Mesothelial cell of epicardium (in vitro differentiated cells): Measurements from ENCODE around the gene TNS1. TPM values are rescaled to one million over a fixed set of nuclear protein-coding genes. Genes with fewer than 3 reads are reported as not detected.

Experiments used
- DNase-seq, 2 experiments: peaks; one replicate each; pipeline ENCODE4 v3.0.0; 2021; ENCODE audit warnings: low spot score in 2 of 2; ENCODE audit not compliant: unreplicated experiment in 2 of 2
- H3K27ac Mint-ChIP-seq: 2 replicates; pipeline ENCODE4 v1.8.0; 2021; ENCODE audit warnings: mixed read lengths
- H3K27me3 Mint-ChIP-seq: 2 replicates; pipeline ENCODE4 v1.8.0; 2021; ENCODE audit warnings: low read depth, mixed read lengths
- H3K36me3 Mint-ChIP-seq: 2 replicates; pipeline ENCODE4 v1.8.0; 2021; ENCODE audit warnings: mixed read lengths
- H3K4me1 Mint-ChIP-seq: 2 replicates; pipeline ENCODE4 v1.8.0; 2021; ENCODE audit warnings: mixed read lengths
- H3K4me3 Mint-ChIP-seq: 2 replicates; pipeline ENCODE4 v1.8.0; 2021; ENCODE audit warnings: mild to moderate bottlenecking, moderate library complexity, mixed read lengths
- H3K9me3 Mint-ChIP-seq: 2 replicates; pipeline ENCODE4 v1.8.0; 2021; ENCODE audit warnings: mixed read lengths
- CTCF ChIP-seq: fragments of 200-600 bp; sonication (generic); IDR thresholded peaks from one replicate; pipeline ENCODE4 v1.5.0; 2021; ENCODE audit warnings: antibody characterized with exemption; ENCODE audit not compliant: unreplicated experiment
- total RNA-seq: library from RNA; stranded (reverse); gene quantifications from 3 replicates; pipeline ENCODE4 v1.2.1, GENCODE V29; 2021

TNS1 gene
- total RNA-seq, 1 donor from 2014 or later = 130 TPM

DNA sequence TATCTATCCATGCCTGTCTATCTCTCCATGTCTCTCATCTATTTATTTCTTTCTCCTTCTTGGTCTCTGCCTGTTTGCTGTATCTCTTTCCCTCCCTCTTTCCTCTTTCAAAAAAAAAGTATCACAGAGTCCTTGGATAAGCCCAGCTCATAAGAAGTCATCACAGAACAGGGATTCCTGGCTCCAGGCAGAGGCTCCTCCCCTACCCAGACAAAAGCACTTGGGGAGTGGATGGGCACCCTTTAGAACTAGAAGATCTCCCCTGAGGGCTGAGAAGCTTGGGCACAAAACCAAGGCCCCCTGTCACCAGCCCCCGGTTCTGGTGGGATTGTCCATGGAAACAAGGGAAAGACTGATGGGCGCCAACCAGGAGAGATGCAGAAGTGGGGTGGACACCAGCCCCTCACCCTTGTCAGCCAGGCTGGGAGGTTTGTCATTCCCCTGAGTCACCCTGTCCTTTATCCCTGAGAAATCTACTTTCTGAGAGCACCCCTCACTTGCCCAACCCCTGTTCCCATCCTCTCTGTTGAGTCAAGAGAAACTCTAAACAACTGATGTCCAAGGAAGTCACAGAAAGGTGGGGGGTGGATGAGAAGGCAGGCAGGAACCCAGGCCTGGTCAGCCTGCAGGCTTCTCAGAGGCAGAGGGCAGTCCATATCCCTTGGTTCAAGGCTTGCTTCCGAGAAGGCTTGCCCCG lies 127.1 kb downstream of the TNS1 start:
- Mint-ChIP-seq H3K27ac (no peak overlapping the region), H3K36me3 (peaks cover 41% of the 10 kb centered on the region), H3K9me3 (no peaks in the 10 kb centered on the region), H3K27me3 (no peaks in the 10 kb centered on the region), H3K4me1 (peaks cover 3% of the 10 kb centered on the region), H3K4me3 (no peak overlapping the region)
- no peak for TF ChIP-seq CTCF
- no peak for DNase-seq

GRCh38 chr2:217875138-217875537 lies 127.7 kb downstream of the TNS1 start:
- no peak overlapping the region for H3K27ac Mint-ChIP-seq
- H3K4me1 Mint-ChIP-seq = peaks cover 6% of the 10 kb centered on the region
- H3K9me3 Mint-ChIP-seq = no peaks in the 10 kb centered on the region
- H3K4me3 Mint-ChIP-seq = no peak overlapping the region
- no peak for DNase-seq
- H3K36me3 Mint-ChIP-seq = peaks cover 38% of the 10 kb centered on the region
- no peaks in the 10 kb centered on the region for H3K27me3 Mint-ChIP-seq
- no peak for TF ChIP-seq CTCF

- Mint-ChIP-seq H3K36me3 (peaks cover 37% of the 10 kb centered on the region), H3K27ac (no peak overlapping the region), H3K27me3 (no peaks in the 10 kb centered on the region), H3K4me3 (no peak overlapping the region), H3K9me3 (no peaks in the 10 kb centered on the region), H3K4me1 (peaks cover 15% of the 10 kb centered on the region)
- no peak for TF ChIP-seq CTCF
- no peak for DNase-seq
These were observed 129.4 kb downstream of the TNS1 start for GRCh38 chr2:217873371-217873770.

DNA sequence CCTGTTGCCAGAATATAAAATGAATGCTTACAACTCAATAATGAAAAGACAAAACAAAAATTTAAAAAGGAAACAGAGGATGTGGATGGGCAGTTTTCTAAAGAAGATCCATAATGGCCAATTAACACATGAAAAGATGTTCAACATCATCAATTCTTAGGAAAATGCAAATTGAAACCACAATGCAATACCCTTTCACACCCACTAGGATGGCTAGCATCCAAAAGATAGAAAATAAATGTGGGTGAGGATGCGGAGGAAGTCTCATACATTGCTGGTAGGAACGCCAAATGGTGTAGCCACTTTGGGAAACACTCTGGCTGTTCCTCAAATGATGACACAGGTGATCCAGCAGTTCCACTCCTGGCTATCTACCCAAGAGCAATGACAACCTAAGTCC lies 130.5 kb downstream of the TNS1 start:
- Mint-ChIP-seq H3K36me3 (peaks cover 46% of the 10 kb centered on the region), H3K27ac (no peak overlapping the region), H3K9me3 (no peaks in the 10 kb centered on the region), H3K27me3 (no peaks in the 10 kb centered on the region), H3K4me1 (peaks cover 15% of the 10 kb centered on the region), H3K4me3 (no peak overlapping the region)
- no peak for DNase-seq
- TF ChIP-seq CTCF = peak; percentile 55

- Mint-ChIP-seq H3K27me3 (no peaks in the 10 kb centered on the region), H3K27ac (peak overlapping the region; percentile 43), H3K36me3 (peaks cover 46% of the 10 kb centered on the region), H3K9me3 (no peaks in the 10 kb centered on the region), H3K4me3 (no peak overlapping the region), H3K4me1 (peaks cover 17% of the 10 kb centered on the region)
- no peak for DNase-seq
- no peak for TF ChIP-seq CTCF
These were observed 132.2 kb downstream of the TNS1 start for GRCh38 chr2:217870528-217871011.
